GM19397 (cell line): ENCODE measurements around the gene KCTD16.

Source experiments
- ATAC-seq: cut with Tn5 transposase; IDR thresholded peaks from one replicate; pipeline ENCODE4 v1.9.1; 2021; ENCODE audit warnings: mild to moderate bottlenecking, moderate library complexity; ENCODE audit not compliant: unreplicated experiment

The KCTD16 gene

GRCh38 chr5:144206141-144206540, 35.5 kb downstream of the KCTD16 start:
- no peak for ATAC-seq

- no peak for ATAC-seq
Measured at GRCh38 chr5:144207875-144208444, 37.3 kb downstream of the KCTD16 start.

DNA sequence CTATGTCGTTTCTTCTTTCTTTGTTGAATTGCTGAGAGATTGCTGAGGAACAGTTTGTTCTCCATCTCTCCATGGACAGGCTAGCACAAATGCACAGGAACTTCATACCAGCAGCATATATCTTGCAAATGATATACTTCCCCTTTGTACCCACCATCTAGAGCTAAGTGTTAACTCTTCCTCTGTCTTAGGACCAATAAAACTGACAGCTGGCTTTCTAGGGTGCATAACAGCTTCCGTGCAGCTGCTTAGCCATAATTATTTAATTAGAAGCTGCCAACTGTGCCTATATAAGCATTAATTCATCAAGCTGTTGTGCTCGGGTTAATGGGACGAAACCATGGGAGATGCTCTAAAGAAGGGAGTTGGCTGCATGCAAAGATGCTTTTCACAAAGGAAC, 38.7 kb downstream of the KCTD16 start:
- no peak for ATAC-seq

DNA sequence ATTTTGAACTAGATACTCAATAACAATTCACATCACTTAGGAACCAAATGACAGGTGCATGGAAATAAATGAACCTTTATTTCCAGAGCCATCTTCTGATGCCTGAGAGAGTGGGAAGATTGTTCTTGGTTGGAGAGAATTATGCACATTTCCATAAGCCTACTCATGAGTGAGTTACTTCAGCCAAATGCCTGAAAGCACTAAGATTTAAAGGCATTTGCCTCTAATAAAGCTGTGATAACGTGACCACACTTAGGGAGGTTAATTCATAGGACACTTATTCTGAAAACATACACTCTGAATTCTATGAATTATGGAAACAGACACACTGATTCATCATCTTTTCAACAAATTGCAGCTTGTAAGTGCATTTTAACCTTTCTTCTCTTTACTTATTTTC, 40.0 kb downstream of the KCTD16 start:
- no peak for ATAC-seq

- no peak for ATAC-seq
Measured at GRCh38 chr5:144219869-144220268, 49.2 kb downstream of the KCTD16 start.

DNA sequence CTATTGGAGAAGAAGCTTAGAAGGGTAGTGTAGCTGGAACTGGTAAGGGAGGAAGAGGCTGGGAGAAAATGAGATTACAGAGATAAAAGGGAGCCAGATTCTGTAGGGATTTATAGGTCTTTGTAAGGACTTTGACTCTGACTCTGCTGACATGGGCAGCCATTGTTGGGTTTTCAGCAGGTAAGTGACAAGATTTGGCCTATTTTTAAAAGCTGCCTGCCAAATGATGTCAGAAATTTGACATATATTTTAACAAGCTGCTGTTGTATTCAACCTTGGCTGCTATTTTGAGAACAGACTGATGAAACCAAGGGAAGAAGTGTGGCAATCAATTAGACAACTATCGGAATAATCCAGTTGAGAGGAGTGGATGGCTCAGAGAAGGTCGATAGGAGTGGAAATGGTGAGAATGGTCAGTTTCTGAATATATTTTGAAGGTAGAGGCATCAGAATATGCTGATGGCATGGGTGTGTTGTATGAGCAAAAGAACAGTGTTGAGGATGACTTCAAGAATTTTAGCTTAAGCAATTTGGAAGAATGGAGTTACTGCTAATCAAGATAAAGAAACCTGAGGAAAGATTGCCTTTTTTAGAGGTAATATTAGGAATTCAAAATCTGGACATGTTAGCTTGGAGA, 56.8 kb downstream of the KCTD16 start:
- no peak for ATAC-seq

- ATAC-seq = no peak
Measured at GRCh38 chr5:144230806-144231205, 60.1 kb downstream of the KCTD16 start.

DNA sequence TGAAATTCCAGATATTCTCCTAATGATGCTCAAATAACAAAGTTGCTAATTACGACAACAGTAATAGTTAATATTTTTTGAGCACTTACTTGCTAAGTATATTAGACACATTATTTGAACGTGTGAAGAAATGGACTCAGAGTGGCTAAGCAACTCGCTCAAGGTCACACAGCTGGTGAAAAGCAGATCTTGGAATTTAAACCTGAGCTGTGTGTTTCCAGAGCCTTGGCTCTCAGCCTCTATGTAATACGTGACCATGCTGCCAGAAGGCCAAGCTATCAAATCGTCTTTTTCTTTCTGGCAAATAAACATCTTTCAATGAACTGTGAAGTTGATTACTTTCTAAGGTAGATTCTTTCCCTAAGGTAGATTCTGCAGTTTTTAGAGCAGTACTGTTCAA, 61.6 kb downstream of the KCTD16 start:
- no peak for ATAC-seq

- no peak for ATAC-seq
Measured at GRCh38 chr5:144236499-144236898, 65.8 kb downstream of the KCTD16 start.

- ATAC-seq = no peak
Measured at GRCh38 chr5:144237851-144238250, 67.2 kb downstream of the KCTD16 start.

GRCh38 chr5:144247131-144247530, 76.5 kb downstream of the KCTD16 start:
- ATAC-seq = no peak

- no peak for ATAC-seq
Measured at GRCh38 chr5:144248015-144248414, 77.3 kb downstream of the KCTD16 start.

DNA sequence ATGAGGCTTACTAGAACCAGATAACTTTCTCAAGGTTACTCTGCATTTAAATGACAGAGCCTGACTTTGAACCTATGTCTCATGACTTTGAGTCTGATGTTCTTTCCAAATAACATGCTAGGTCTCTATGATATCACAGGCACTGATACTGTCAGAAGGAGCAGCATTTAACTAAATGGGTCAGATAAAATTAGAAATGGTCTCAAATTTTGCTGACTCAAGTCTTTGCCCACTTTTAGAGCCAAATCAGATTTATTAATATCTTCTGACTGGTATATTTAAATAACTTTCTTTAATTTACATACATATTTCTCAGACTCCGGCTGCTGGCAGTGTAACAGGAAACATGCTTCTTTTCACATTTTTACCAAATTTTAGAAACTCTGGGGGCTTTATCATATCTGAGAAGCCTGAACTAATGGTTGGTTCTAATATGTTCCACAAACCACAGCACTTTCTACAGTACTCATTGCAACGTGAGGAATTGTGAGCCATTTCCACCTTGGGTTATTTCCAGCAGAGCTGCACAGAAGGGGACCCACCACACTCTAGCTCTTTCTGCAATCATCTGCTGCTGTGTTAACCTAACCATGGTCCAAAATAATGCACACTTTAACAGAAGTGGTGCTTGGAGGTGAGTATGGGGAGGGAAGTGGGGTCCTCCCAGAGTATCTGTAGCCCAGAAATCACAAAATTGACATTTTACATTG, 79.2 kb downstream of the KCTD16 start:
- no peak for ATAC-seq

- no peak for ATAC-seq
Measured at GRCh38 chr5:144254552-144254951, 83.9 kb downstream of the KCTD16 start.

DNA sequence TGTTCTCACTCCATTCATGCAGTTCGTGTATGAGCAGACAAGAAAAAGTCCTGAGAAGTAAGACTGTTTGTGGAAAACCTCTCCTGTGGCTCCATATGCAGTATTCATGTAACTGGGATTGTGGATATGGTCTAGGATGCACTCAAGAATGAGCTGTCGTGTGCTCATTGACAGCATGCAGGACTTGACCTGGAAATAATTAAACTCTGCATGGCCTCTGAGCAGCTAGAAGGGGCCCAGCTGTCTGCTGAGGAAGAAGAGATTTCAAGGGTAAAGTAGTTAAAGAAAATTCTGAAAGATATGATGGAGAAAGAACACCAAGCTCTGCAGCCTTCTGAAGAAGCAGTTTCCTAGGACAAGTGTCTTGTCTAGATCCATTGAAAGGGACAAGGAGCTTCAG, 89.4 kb downstream of the KCTD16 start:
- no peak for ATAC-seq

- ATAC-seq = no peak
Measured at GRCh38 chr5:144265643-144266247, 95.1 kb downstream of the KCTD16 start.

GRCh38 chr5:144267961-144268513, 97.4 kb downstream of the KCTD16 start:
- ATAC-seq = no peak

DNA sequence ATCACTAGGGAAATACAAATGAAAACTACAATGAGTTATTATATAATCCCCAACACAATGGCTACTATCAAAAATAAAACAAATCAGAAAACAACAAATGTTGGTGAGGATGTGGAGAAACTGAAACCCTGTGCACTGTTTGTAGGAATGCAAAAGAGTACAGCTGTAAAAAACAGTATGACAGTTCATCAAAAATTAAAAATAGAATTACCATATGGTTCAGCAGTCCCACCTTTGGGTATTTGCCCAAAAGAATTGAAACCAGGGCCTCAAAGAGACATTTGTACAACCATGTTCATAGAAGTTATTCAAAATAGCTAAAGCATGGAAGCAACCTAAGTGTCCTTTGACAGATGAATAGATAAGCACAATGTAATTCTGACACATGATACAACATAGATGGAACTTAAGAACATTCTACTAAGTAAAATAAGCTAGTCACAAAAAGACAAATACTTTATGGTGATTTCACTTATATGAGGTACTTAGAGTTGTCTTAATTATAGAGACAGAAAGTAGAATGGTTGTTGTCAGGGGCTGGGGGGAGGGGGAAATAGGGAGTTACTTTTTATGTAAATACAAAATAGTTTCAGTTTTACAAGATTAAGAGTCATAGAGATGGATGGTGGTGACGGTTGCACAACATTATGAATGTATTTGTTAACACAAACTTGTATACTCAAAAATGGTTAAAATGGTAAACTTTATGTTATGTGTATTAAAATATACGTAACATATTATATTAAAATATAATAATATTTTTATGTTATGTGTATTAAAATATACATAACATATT, 102.8 kb downstream of the KCTD16 start:
- no peak for ATAC-seq

- ATAC-seq = no peak
Measured at GRCh38 chr5:144275329-144275728, 104.7 kb downstream of the KCTD16 start.

DNA sequence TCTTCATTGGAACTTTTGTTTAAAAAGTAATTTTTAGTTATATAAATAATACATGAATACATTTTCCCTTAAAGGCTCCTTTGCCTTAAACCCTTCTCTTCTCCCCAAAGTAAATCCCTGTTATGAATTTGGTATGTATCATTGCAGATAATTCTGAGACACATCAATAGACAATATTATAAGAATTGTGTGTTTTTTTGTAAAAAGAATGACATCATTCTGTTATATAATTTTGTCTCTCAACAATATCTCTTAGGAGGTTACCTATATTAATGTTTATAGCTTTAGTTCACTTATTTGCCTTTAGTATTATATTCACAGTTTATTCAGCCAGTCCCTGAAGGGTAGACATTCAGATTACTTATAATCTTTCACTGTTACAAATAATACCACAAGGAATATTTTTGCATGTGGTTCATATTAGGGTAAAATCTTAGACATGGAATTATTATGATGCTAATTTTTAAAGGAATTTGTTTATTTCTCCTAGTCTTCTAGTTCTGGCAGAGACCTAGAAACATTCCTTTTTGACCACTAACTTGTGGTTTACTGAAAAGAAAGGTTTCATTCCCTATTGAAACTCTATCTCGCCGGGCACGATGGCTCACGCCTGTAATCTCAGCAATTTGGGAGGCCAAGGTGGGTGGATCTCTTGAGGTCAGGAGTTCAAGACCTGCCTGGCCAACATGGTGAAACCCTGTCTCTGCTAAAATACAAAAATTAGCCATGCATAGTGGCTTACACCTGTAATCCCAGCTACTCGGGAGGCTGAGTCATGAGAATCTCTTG, 105.6 kb downstream of the KCTD16 start:
- ATAC-seq = no peak
